PC-9 (cell line): ENCODE measurements around the gene HYDIN. TPM values are rescaled to one million over a fixed set of nuclear protein-coding genes. Genes with fewer than 3 reads are reported as not detected.

ENCODE experiments used
- BruUV-seq: library from RNA; stranded (reverse); fragments of 400-500 nt; replicated peaks from 2 replicates; lab custom pipeline; 2021; lab: Mats Ljungman, UMichigan
- CTCF ChIA-PET: fragments of 300-600 bp; sonication (Branson Sonifier 250); formaldehyde crosslinking; loops from one replicate; lab custom pipeline; 2022; ENCODE audit warnings: antibody characterized with exemption; lab: Charles Lee
- POLR2A ChIA-PET: fragments of 300-600 bp; sonication (Branson Sonifier 250); formaldehyde crosslinking; loops from one replicate; lab custom pipeline; 2022; ENCODE audit warnings: antibody characterized with exemption; ENCODE audit not compliant: unreplicated experiment; lab: Charles Lee
- DNase-seq, 2 experiments: peaks; one replicate each; pipeline versions ENCODE4 v3.0.0 to v3.0.0-alpha.2; 2015 to 2022; ENCODE audit warnings: mixed read lengths in 1 of 2
- H2AFZ ChIP-seq: fragments of 200-600 bp; sonication (generic); 2 replicates; pipeline ENCODE4 v1.8.1; 2017; ENCODE audit warnings: antibody characterized with exemption
- H3F3A ChIP-seq: fragments of 200-600 bp; sonication (generic); 2 replicates; pipeline ENCODE4 v1.8.1; 2017; ENCODE audit warnings: antibody characterized with exemption, mild to moderate bottlenecking, low read depth; ENCODE audit not compliant: insufficient read depth
- H3K27ac ChIP-seq: fragments of 200-600 bp; sonication (generic); 2 replicates; pipeline ENCODE4 v1.6.1; 2016; ENCODE audit warnings: mixed run types
- H3K27me3 ChIP-seq: fragments of 200-600 bp; sonication (generic); 2 replicates; pipeline ENCODE4 v1.6.1; 2016; ENCODE audit warnings: low read depth, mixed run types; ENCODE audit not compliant: insufficient read depth
- H3K36me3 ChIP-seq: fragments of 200-600 bp; sonication (generic); 2 replicates; pipeline ENCODE4 v1.6.1; 2016; ENCODE audit warnings: low read depth, mixed run types
- H3K4me1 ChIP-seq: fragments of 200-600 bp; sonication (generic); replicated peaks from 2 replicates; pipeline ENCODE4 v1.6.1; 2016; ENCODE audit warnings: mixed run types; ENCODE audit not compliant: insufficient read depth
- H3K4me2 ChIP-seq: fragments of 200-600 bp; sonication (generic); 2 replicates; pipeline ENCODE4 v1.6.1; 2017; ENCODE audit warnings: mixed run types
- H3K4me3 ChIP-seq: fragments of 200-600 bp; sonication (generic); 2 replicates; pipeline ENCODE4 v1.6.1; 2016; ENCODE audit warnings: mixed run types
- H3K79me2 ChIP-seq: fragments of 200-600 bp; sonication (generic); 2 replicates; pipeline ENCODE4 v1.6.1; 2017; ENCODE audit warnings: low read depth, mixed run types
- H3K9me2 ChIP-seq: fragments of 200-600 bp; sonication (generic); 2 replicates; pipeline ENCODE4 v1.8.1; 2017; ENCODE audit warnings: mild to moderate bottlenecking; ENCODE audit not compliant: insufficient read depth
- H3K9me3 ChIP-seq: fragments of 200-600 bp; sonication (generic); 2 replicates; pipeline ENCODE4 v1.8.1; 2016; ENCODE audit warnings: low read depth; ENCODE audit not compliant: insufficient read depth
- H4K20me1 ChIP-seq: fragments of 200-600 bp; sonication (generic); 2 replicates; pipeline ENCODE4 v1.8.1; 2017; ENCODE audit not compliant: insufficient read depth
- CTCF ChIP-seq: fragments of 200-600 bp; sonication (generic); conservative IDR thresholded peaks from 2 replicates; pipeline ENCODE4 v1.6.1; 2017; ENCODE audit warnings: mixed run types, antibody characterized with exemption, mild to moderate bottlenecking, moderate library complexity
- EZH2 ChIP-seq: fragments of 200-600 bp; sonication (generic); IDR thresholded peaks from 2 replicates; pipeline ENCODE4 v1.8.0; 2017; ENCODE audit warnings: antibody characterized with exemption, low read depth
- intact Hi-C: fragments of 100-400 bp; cut with micrococcal nuclease; formaldehyde crosslinking; loops from one replicate; pipeline ENCODE4 v1.10.0; 2022; ENCODE audit not compliant: unreplicated experiment
- total RNA-seq: library from RNA; stranded (reverse); gene quantifications from 2 replicates; pipeline ENCODE4 v1.2.3, GENCODE V29; 2021

Gene HYDIN
- total RNA-seq, 1 experiment from 2014 or later = 31.0 TPM

- intact Hi-C loops = no loop called here
- no peak overlapping the region for H2AFZ ChIP-seq
- BruUV-seq = no TSS peak
- H3F3A ChIP-seq = no peaks in the 10 kb centered on the region
- H3K4me3 ChIP-seq = no peak overlapping the region
- H3K27me3 ChIP-seq = no peaks in the 10 kb centered on the region
- H3K4me1 ChIP-seq = no peaks in the 10 kb centered on the region; the same call in 1 of the 2 replicates
- H3K9me2 ChIP-seq = no peaks in the 10 kb centered on the region
- TF ChIP-seq EZH2 (no peak), CTCF (no peak)
- peaks cover 17% of the 10 kb centered on the region for H3K79me2 ChIP-seq
- no peaks in the 10 kb centered on the region for H3K36me3 ChIP-seq
- H3K4me2 ChIP-seq = no peak overlapping the region
- CTCF ChIA-PET = no interaction called here
- no peaks in the 10 kb centered on the region for H4K20me1 ChIP-seq
- POLR2A ChIA-PET = no interaction called here
- H3K27ac ChIP-seq = no peak overlapping the region
- peaks cover 5% of the 10 kb centered on the region for H3K9me3 ChIP-seq
- no peak for DNase-seq
These were observed 5.4 kb downstream of the HYDIN start for GRCh38 chr16:71225145-71225544.

- Histone ChIP-seq H3K9me3 (no peaks in the 10 kb centered on the region; the same call in 1 of the 2 replicates), H3F3A (0 out of 2 replicates have a peak, but pooled peaks cover 4% of the 10 kb centered on the region), H3K27ac (no peak overlapping the region), H4K20me1 (no peaks in the 10 kb centered on the region), H3K9me2 (no peaks in the 10 kb centered on the region), H3K4me1 (no peaks in the 10 kb centered on the region), H3K4me3 (no peak overlapping the region), H3K36me3 (no peaks in the 10 kb centered on the region), H2AFZ (no peak overlapping the region), H3K27me3 (no peaks in the 10 kb centered on the region), H3K79me2 (peaks cover 19% of the 10 kb centered on the region), H3K4me2 (no peak overlapping the region)
- POLR2A ChIA-PET = no interaction called here
- TF ChIP-seq EZH2 (no peak), CTCF (no peak)
- no TSS peak for BruUV-seq
- CTCF ChIA-PET = no interaction called here
- DNase-seq = no peak
- intact Hi-C loops = no loop called here
These were observed 12.1 kb downstream of the HYDIN start for GRCh38 chr16:71218306-71218963.

GRCh38 chr16:71217506-71217905 is 13.0 kb downstream of the HYDIN start:
- CTCF ChIA-PET = no interaction called here
- intact Hi-C loops = no loop called here
- no TSS peak for BruUV-seq
- DNase-seq = no peak
- Histone ChIP-seq H3K4me2 (no peak overlapping the region), H3K4me1 (no peaks in the 10 kb centered on the region), H3K4me3 (no peak overlapping the region), H3F3A (0 out of 2 replicates have a peak, but pooled peaks cover 4% of the 10 kb centered on the region), H2AFZ (no peak overlapping the region), H3K9me2 (no peaks in the 10 kb centered on the region), H3K79me2 (peaks cover 19% of the 10 kb centered on the region), H3K36me3 (no peaks in the 10 kb centered on the region), H3K27ac (no peak overlapping the region), H3K9me3 (no peaks in the 10 kb centered on the region; the same call in 1 of the 2 replicates), H4K20me1 (no peaks in the 10 kb centered on the region), H3K27me3 (no peaks in the 10 kb centered on the region)
- no peak for TF ChIP-seq CTCF
- no peak for TF ChIP-seq EZH2
- POLR2A ChIA-PET = no interaction called here
